ENCODE data around the gene FIBCD1.
"Not testable (repeated sequence)": the region's sequence is repeated elsewhere in the genome, so short reads cannot be mapped to it uniquely, and the experiment has no call there.

GRCh38 chr9:130910041-130910440 is 29.0 kb downstream of the FIBCD1 start:
- not testable (repeated sequence) for TF ChIP-seq POLR2A, CTCF (IDR thresholded peaks at IDR 0.05)

Data from stomach (tissue), 4 donors.